Measurements from ENCODE around the gene ITCH.
"Not testable (repeated sequence)": the region's sequence is repeated elsewhere in the genome, so short reads cannot be mapped to it uniquely, and the experiment has no call there.

ITCH gene

GRCh38 chr20:34345839-34346532 is 17.1 kb upstream of the ITCH start:
- not testable (repeated sequence) for H3K9ac ChIP-seq (ENCODE audit: low read length); H3K27ac ChIP-seq (ENCODE audit: low read depth, low read length); H3K9me3 ChIP-seq (ENCODE audit: low read length); H3K27me3 ChIP-seq (ENCODE audit: control insufficient read depth in 1 of 2, insufficient read depth in 2 of 2, low read length in 2 of 2); H3K36me3 ChIP-seq (ENCODE audit: insufficient read depth, low read length); H3K4me3 ChIP-seq (ENCODE audit: low read depth in 1 of 2, low read length in 2 of 2); H3K4me1 ChIP-seq (ENCODE audit: insufficient read depth, low read length)

DNA sequence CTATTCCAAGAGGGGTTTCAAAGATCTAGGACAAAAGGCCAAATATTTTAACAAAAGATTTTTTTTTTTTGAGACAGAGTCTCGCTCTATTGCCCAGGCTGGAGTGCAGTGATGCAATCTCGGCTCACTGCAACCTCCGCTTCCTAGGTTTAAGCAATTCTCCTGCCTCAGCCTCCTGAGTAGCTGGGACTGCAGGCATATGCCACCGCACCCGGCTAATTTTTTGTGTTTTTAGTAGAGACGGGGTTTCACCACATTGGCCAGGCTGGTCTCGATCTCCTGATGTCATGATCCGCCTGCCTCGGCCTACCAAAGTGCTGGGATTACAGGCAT is 16.6 kb upstream of the ITCH start:
- H3K4me1 ChIP-seq (ENCODE audit: insufficient read depth, low read length); H3K9ac ChIP-seq (ENCODE audit: low read length); H3K9me3 ChIP-seq (ENCODE audit: low read length); H3K4me3 ChIP-seq (ENCODE audit: low read depth in 1 of 2, low read length in 2 of 2); H3K27me3 ChIP-seq (ENCODE audit: control insufficient read depth in 1 of 2, insufficient read depth in 2 of 2, low read length in 2 of 2); H3K36me3 ChIP-seq (ENCODE audit: insufficient read depth, low read length); H3K27ac ChIP-seq (ENCODE audit: low read depth, low read length): not testable (repeated sequence)

DNA sequence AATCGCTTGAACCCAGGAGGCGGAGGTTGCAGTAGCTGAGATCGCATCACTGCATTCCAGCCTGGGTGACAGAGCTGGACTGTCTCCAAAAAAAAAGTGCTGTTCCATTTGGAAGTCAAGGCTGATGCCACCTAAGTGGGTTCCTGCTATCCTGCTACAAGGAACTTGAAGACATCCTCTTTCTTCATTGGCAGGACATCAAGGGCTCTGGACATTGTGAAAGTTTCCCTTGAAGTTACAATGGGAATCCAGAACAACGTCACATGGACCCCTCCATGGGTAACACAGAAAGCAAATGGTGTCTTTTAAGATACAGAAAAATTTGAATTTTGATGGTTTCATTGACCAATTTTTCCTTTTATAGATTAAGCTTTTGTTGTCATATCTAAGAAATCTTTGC is 15.5 kb upstream of the ITCH start:
- H3K9ac ChIP-seq (ENCODE audit: low read length): no peak overlapping the region
- H3K4me3 ChIP-seq (ENCODE audit: low read depth in 1 of 2, low read length in 2 of 2): no peak overlapping the region
- no peaks in the 10 kb centered on the region for H3K4me1 ChIP-seq (ENCODE audit: insufficient read depth, low read length)
- H3K27ac ChIP-seq (ENCODE audit: low read depth, low read length): no peak overlapping the region
- H3K9me3 ChIP-seq (ENCODE audit: low read length): no peaks in the 10 kb centered on the region
- H3K36me3 ChIP-seq (ENCODE audit: insufficient read depth, low read length): no peaks in the 10 kb centered on the region
- no peaks in the 10 kb centered on the region for H3K27me3 ChIP-seq (ENCODE audit: control insufficient read depth in 1 of 2, insufficient read depth in 2 of 2, low read length in 2 of 2)

- H3K4me3 ChIP-seq (ENCODE audit: low read depth in 1 of 2, low read length in 2 of 2): no peak overlapping the region
- H3K4me1 ChIP-seq (ENCODE audit: insufficient read depth, low read length): no peaks in the 10 kb centered on the region
- H3K9ac ChIP-seq (ENCODE audit: low read length): no peak overlapping the region
- no peaks in the 10 kb centered on the region for H3K36me3 ChIP-seq (ENCODE audit: insufficient read depth, low read length)
- H3K9me3 ChIP-seq (ENCODE audit: low read length): no peaks in the 10 kb centered on the region
- H3K27ac ChIP-seq (ENCODE audit: low read depth, low read length): no peak overlapping the region
- no peaks in the 10 kb centered on the region for H3K27me3 ChIP-seq (ENCODE audit: control insufficient read depth in 1 of 2, insufficient read depth in 2 of 2, low read length in 2 of 2)
Observed at GRCh38 chr20:34350095-34350494, 13.0 kb upstream of the ITCH start.

DNA sequence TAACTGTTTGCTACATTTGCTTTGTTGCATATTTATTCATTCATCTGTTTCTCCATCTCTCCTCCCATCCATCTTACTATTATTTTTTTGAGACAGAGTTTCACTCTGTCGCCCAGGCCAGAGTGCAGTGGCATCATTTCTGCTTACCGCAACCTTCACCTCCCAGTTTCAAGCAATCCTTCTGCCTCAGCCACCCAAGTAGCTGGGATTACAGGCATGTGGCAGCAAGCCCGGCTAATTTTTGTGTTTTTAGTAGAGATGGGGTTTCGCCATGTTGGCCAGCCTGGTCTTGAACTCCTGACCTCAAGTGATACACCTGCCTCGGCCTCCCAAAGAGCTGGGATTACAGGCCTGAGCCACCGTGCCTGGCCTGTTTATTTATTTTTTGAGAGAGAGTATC is 9.6 kb upstream of the ITCH start:
- H3K9me3 ChIP-seq (ENCODE audit: low read length); H3K9ac ChIP-seq (ENCODE audit: low read length); H3K27ac ChIP-seq (ENCODE audit: low read depth, low read length); H3K27me3 ChIP-seq (ENCODE audit: control insufficient read depth in 1 of 2, insufficient read depth in 2 of 2, low read length in 2 of 2); H3K4me1 ChIP-seq (ENCODE audit: insufficient read depth, low read length); H3K36me3 ChIP-seq (ENCODE audit: insufficient read depth, low read length); H3K4me3 ChIP-seq (ENCODE audit: low read depth in 1 of 2, low read length in 2 of 2): not testable (repeated sequence)

DNA sequence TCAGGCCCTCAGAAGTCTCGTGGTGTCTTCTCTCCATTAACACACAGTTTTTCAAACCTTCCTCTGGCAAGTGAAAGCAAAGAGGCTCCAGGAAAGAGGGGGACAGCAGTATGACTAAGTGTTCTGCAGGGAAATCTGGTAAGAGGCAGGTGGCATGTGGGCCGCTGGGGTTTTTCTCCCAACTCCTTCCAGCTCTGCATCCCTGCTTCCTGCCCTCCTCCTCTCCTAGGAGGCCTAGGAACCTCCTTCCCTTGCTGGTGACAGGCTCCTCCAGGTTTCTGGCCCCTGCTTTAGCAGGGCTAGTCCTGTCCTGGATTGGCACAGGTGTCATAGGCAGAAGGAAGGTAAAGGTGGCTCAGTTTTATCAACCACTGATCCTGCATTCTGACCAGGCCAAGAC is 7.6 kb upstream of the ITCH start:
- no peak overlapping the region for H3K27ac ChIP-seq (ENCODE audit: low read depth, low read length)
- H3K4me1 ChIP-seq (ENCODE audit: insufficient read depth, low read length): no peaks in the 10 kb centered on the region
- H3K4me3 ChIP-seq (ENCODE audit: low read depth in 1 of 2, low read length in 2 of 2): no peak overlapping the region
- H3K9ac ChIP-seq (ENCODE audit: low read length): no peak overlapping the region
- no peaks in the 10 kb centered on the region for H3K9me3 ChIP-seq (ENCODE audit: low read length)
- H3K27me3 ChIP-seq (ENCODE audit: control insufficient read depth in 1 of 2, insufficient read depth in 2 of 2, low read length in 2 of 2): no peaks in the 10 kb centered on the region
- no peaks in the 10 kb centered on the region for H3K36me3 ChIP-seq (ENCODE audit: insufficient read depth, low read length)

DNA sequence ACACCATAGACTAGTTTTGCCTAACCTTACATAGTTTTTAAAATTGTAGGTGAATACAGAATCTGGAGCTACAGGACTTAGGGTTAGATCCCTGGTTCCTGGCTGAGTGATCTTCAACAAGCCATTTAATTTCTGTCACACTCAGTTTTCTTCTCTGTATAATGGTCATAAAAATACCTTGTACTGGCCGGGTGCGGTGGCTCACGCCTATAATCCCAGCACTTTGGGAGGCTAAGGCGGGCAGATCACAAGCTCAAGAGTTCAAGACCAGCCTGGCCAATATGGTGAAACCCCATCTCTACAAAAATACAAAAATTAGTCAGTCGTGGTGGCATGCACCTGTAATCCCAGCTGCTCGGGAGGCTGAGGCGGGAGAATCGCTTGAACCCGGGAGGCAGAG is 3.3 kb upstream of the ITCH start:
- H3K27me3 ChIP-seq (ENCODE audit: control insufficient read depth in 1 of 2, insufficient read depth in 2 of 2, low read length in 2 of 2); H3K27ac ChIP-seq (ENCODE audit: low read depth, low read length); H3K4me3 ChIP-seq (ENCODE audit: low read depth in 1 of 2, low read length in 2 of 2); H3K36me3 ChIP-seq (ENCODE audit: insufficient read depth, low read length); H3K9me3 ChIP-seq (ENCODE audit: low read length); H3K9ac ChIP-seq (ENCODE audit: low read length): not testable (repeated sequence)
- H3K4me1 ChIP-seq (ENCODE audit: insufficient read depth, low read length): peaks cover 12% of the 10 kb centered on the region

DNA sequence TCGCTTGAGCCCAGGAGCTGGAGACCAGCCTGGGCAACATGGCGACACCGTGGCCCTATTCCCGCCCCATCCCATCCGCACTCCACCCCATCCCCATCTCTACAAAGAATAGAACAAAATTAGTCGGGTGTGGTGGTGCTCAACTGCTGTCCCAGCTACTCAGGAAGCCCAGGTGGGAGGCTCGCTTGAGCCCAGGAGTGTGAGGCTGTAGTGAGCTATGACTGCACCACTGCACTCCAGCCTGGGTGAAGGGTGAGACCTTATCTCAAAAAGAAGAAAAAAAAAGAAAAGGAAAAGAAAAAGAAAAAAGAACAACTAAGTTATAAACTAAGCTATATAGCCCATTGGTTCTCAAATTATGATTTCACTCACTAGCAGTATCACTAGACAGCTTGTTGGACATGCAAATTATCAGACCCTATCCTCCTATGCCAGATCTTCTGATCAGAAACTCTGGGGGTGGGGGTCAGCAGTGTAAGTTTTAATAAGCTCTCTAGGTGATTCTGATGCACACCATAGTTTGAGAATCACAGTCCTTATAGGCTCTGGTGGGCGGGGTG is 491 bp upstream of the ITCH start:
- Histone ChIP-seq H3K27me3 (ENCODE audit: control insufficient read depth in 1 of 2, insufficient read depth in 2 of 2, low read length in 2 of 2) (no peaks in the 10 kb centered on the region), H3K4me1 (ENCODE audit: insufficient read depth, low read length) (peaks cover 35% of the 10 kb centered on the region), H3K9ac (ENCODE audit: low read length) (peak overlapping the region; percentile 87), H3K9me3 (ENCODE audit: low read length) (no peaks in the 10 kb centered on the region), H3K27ac (ENCODE audit: low read depth, low read length) (peak overlapping the region; percentile 99), H3K36me3 (ENCODE audit: insufficient read depth, low read length) (no peaks in the 10 kb centered on the region), H3K4me3 (ENCODE audit: low read depth in 1 of 2, low read length in 2 of 2) (peak overlapping the region in 1 of 2 donors; percentile 93)

- H3K4me1 ChIP-seq (ENCODE audit: insufficient read depth, low read length): peaks cover 46% of the 10 kb centered on the region
- H3K4me3 ChIP-seq (ENCODE audit: low read depth in 1 of 2, low read length in 2 of 2): peak overlapping the region; percentile 93 to 95
- H3K9me3 ChIP-seq (ENCODE audit: low read length): no peaks in the 10 kb centered on the region
- H3K9ac ChIP-seq (ENCODE audit: low read length): peak overlapping the region; percentile 87
- H3K27me3 ChIP-seq (ENCODE audit: control insufficient read depth in 1 of 2, insufficient read depth in 2 of 2, low read length in 2 of 2): no peaks in the 10 kb centered on the region
- H3K27ac ChIP-seq (ENCODE audit: low read depth, low read length): peak overlapping the region; percentile 99
- no peaks in the 10 kb centered on the region for H3K36me3 ChIP-seq (ENCODE audit: insufficient read depth, low read length)
Observed at GRCh38 chr20:34363465-34364222, 571 bp downstream of the ITCH start.

DNA sequence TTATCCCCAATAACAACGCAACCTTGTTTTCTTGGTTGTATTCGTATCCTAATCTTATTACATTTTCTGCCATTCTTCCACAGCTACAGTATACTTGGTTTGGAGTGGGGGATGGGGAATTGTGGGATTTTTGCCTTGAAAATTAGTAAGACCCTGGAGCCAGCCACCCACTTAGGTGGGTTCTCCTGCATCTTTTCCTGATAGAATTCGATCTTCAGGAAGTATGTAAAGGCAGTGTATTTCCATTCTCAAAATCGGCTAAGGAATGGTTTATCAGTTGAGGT is 1.1 kb downstream of the ITCH start:
- Histone ChIP-seq H3K9ac (ENCODE audit: low read length) (peak overlapping the region; percentile 87), H3K27ac (ENCODE audit: low read depth, low read length) (peak overlapping the region; percentile 32), H3K36me3 (ENCODE audit: insufficient read depth, low read length) (no peaks in the 10 kb centered on the region), H3K27me3 (ENCODE audit: control insufficient read depth in 1 of 2, insufficient read depth in 2 of 2, low read length in 2 of 2) (no peaks in the 10 kb centered on the region), H3K4me1 (ENCODE audit: insufficient read depth, low read length) (peaks cover 46% of the 10 kb centered on the region), H3K9me3 (ENCODE audit: low read length) (no peaks in the 10 kb centered on the region), H3K4me3 (ENCODE audit: low read depth in 1 of 2, low read length in 2 of 2) (peak overlapping the region; percentile 93 to 95)

DNA sequence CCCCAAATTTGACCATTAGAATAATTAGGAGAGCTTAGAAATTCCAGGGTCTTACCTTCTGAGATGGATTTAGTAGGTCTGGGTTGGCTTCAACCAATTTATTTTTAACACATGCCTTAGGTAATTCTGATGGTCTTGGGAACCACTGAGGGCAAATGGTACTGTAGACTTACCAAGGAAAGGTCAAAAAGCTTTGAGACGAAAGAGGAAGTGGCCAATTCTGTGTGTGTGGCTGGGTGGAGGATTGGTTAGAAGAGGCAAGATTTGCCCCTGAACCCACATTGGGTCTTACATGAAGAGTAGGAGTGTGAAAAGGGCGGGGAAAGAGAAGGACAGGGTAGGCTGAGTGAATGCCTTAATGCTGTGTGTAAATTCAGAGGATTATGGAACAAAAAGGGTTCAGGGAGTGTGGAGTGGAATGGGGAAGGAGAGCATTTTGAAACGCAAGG is 2.7 kb downstream of the ITCH start:
- no peak overlapping the region for H3K4me3 ChIP-seq (ENCODE audit: low read depth in 1 of 2, low read length in 2 of 2)

DNA sequence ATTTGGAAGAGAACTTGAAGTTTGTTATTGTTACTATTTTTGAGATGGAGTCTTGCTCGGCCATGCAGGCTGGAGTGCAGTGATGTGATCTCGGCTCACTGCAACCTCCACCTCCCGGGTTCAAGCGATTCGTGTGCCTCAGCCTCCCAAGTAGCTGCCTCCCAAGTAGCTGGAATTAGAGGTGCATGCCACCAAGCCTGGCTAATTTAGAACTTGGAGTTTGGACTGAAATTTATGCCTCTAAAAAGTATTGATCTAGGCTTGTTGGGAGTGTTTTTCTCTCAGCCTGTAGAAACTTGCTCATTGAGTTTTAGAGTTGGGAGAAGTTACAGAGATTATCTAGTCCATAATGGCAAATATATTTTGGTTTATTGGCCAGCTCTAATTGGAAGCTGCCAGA is 4.1 kb downstream of the ITCH start:
- Histone ChIP-seq H3K4me1 (ENCODE audit: insufficient read depth, low read length) (peaks cover 46% of the 10 kb centered on the region), H3K27ac (ENCODE audit: low read depth, low read length) (no peak overlapping the region)

More for the DNA sequence above, 2.7 kb downstream of the ITCH start:
- Histone ChIP-seq H3K9ac (ENCODE audit: low read length) (no peak overlapping the region), H3K27ac (ENCODE audit: low read depth, low read length) (no peak overlapping the region), H3K4me1 (ENCODE audit: insufficient read depth, low read length) (peaks cover 46% of the 10 kb centered on the region), H3K27me3 (ENCODE audit: control insufficient read depth in 1 of 2, insufficient read depth in 2 of 2, low read length in 2 of 2) (no peaks in the 10 kb centered on the region), H3K36me3 (ENCODE audit: insufficient read depth, low read length) (peaks cover 11% of the 10 kb centered on the region), H3K9me3 (ENCODE audit: low read length) (no peaks in the 10 kb centered on the region)

More for the DNA sequence above, 4.1 kb downstream of the ITCH start:
- Histone ChIP-seq H3K27me3 (ENCODE audit: control insufficient read depth in 1 of 2, insufficient read depth in 2 of 2, low read length in 2 of 2) (no peaks in the 10 kb centered on the region), H3K4me3 (ENCODE audit: low read depth in 1 of 2, low read length in 2 of 2) (no peak overlapping the region), H3K36me3 (ENCODE audit: insufficient read depth, low read length) (peaks cover 11% of the 10 kb centered on the region), H3K9ac (ENCODE audit: low read length) (no peak overlapping the region), H3K9me3 (ENCODE audit: low read length) (no peaks in the 10 kb centered on the region)

All from muscle layer of colon (tissue), 2 donors.